Heart left ventricle (tissue), 16 donors: ENCODE measurements around the gene KRT8. TPM values are rescaled to one million over a fixed set of nuclear protein-coding genes. Genes with fewer than 3 reads are reported as not detected.
"Not testable (repeated sequence)": the region's sequence is repeated elsewhere in the genome, so short reads cannot be mapped to it uniquely, and the experiment has no call there.

Experiments used
- ATAC-seq, 4 donors: fragments of 200-7000 bp; cut with Tn5 transposase; one replicate each; pipeline ENCODE4 v1.9.1; 2020 to 2022; ENCODE audit warnings: moderate library complexity in 4 of 4, mild to moderate bottlenecking in 3 of 4, moderate number of reproducible peaks in 1 of 4
- DNase-seq, 5 donors: peaks; one replicate each; pipeline ENCODE4 v3.0.0-alpha.2; 2020
- H3K27ac ChIP-seq, 12 donors: fragments of 200-600 bp; sonication (generic) in 4 of 12; one replicate each; pipeline versions ENCODE4 v1.5.0 to v1.8.0; 2016 to 2022; ENCODE audit warnings: mild to moderate bottlenecking in 2 of 12
- H3K27me3 ChIP-seq, 9 donors: fragments of 200-600 bp; sonication (generic) in 2 of 9; one replicate each; pipeline versions ENCODE4 v1.5.1 to v1.8.0; 2016 to 2022; ENCODE audit warnings: mild to moderate bottlenecking in 3 of 9
- H3K36me3 ChIP-seq, 9 donors: fragments of 200-600 bp; sonication (generic) in 2 of 9; one replicate each; pipeline versions ENCODE4 v1.5.0 to v1.8.0; 2018 to 2022; ENCODE audit warnings: mild to moderate bottlenecking in 2 of 9
- H3K4me1 ChIP-seq, 12 donors: fragments of 200-600 bp; sonication (generic) in 4 of 12; one replicate each; pipeline versions ENCODE4 v1.5.0 to v1.8.0; 2016 to 2022; ENCODE audit warnings: mild to moderate bottlenecking in 3 of 12
- H3K4me3 ChIP-seq, 12 donors: fragments of 200-600 bp; sonication (generic) in 4 of 12; one replicate each; pipeline versions ENCODE4 v1.5.0 to v1.8.0; 2017 to 2022; ENCODE audit warnings: mild to moderate bottlenecking in 9 of 12, moderate library complexity in 4 of 12
- H3K9me3 ChIP-seq, 12 donors: fragments of 200-600 bp; sonication (generic) in 4 of 12; one replicate each; pipeline versions ENCODE4 v1.5.0 to v1.8.0; 2016 to 2022; ENCODE audit warnings: mild to moderate bottlenecking in 1 of 12
- POLR2A ChIP-seq, 2 donors: fragments of 450-650 bp; IDR thresholded peaks; one replicate each; pipeline ENCODE4 v1.6.1; 2017; ENCODE audit warnings: antibody characterized with exemption in 2 of 2, mild to moderate bottlenecking in 2 of 2, moderate library complexity in 2 of 2
- WGBS, 4 donors: extraction: QIAGEN DNeasy Blood & Tissue Kit in 2 of 4; methylation state at CpG; one replicate each; pipeline versions ENCODE4 v1.1.5 to v1.1.7; 2013 to 2018; 5-methylcytosine and 5-hydroxymethylcytosine counted together
- intact Hi-C, 10 donors: fragments of 100-400 bp; cut with DNase I; formaldehyde crosslinking; loops; one replicate each; pipeline versions ENCODE4 v1.11.1 to v1.14.2; 2022
- polyA plus RNA-seq, 2 donors: library from polyadenylated mRNA; stranded (reverse); fragments of 200-250 nt; gene quantifications; one replicate each; pipeline ENCODE4 v1.2.3, GENCODE V29; 2013
- total RNA-seq, 9 donors: library from RNA; depleted of rRNA in 2 of 9; stranded (reverse); fragments of >200 nt in 2 of 9; fragmentation: NEBNext Ultra II Directional in 3 of 9; extraction: Animal tissue kit (Norgen Biotek cat#: 25700) in 3 of 9; gene quantifications; one replicate each; pipeline versions ENCODE4 v1.1.0 to v1.2.4, GENCODE V29; 2016 to 2023
- TF ChIP-seq, protein P1 (sequence below), 12 donors: fragments of 200-600 bp; sonication (generic) in 4 of 12; IDR thresholded peaks; one replicate each; pipeline versions ENCODE4 v1.5.0 to v1.8.0; 2018 to 2022; ENCODE audit warnings: antibody characterized with exemption in 12 of 12, mild to moderate bottlenecking in 5 of 12
- donor health status: ischemic (EF 13 %, LVEDD 7.1; RV severe dilation, severe dysfunction).
- donor health status: healthy with polysubstance abuse.
- donor health status: DM: no; HTN: yes; CAD: no.
- donor health status: DM: no; HTN: no; CAD: no.
- donor health status: ischemic (EF 25% LVEDD 6.9; RV normal size, moderate dysfunction).
- donor health status: ischemic (EF 25% LVEDD 5.7; RV mildly dilated, moderate dysfunction).
- donor health status: healthy.
- donor health status: DM: yes; HTN: yes; CAD: no.
- donor health status: ischemic (EF 35%, LVEDD 5.7; RV mildly dilated, moderate dysfunction).
- donor health status: nonischemic (EF 11% LVEDD 7.7; RV severe dilation, severe dysfunction).
- donor health status: DM: yes; HTN: yes; CAD: no.
- donor health status: PGD.
- donor health status: ischemic (EF 29% LVEDD 5.4; RV normal size, mild dysfunction).
- donor health status: nonischemic (EF 23%, LVEDD 6.1; RV moderate dilation, normal function).

KRT8 gene
- total and polyA plus RNA-seq, 11 donors, result 79.9 to 227 (median 127) TPM

DNA sequence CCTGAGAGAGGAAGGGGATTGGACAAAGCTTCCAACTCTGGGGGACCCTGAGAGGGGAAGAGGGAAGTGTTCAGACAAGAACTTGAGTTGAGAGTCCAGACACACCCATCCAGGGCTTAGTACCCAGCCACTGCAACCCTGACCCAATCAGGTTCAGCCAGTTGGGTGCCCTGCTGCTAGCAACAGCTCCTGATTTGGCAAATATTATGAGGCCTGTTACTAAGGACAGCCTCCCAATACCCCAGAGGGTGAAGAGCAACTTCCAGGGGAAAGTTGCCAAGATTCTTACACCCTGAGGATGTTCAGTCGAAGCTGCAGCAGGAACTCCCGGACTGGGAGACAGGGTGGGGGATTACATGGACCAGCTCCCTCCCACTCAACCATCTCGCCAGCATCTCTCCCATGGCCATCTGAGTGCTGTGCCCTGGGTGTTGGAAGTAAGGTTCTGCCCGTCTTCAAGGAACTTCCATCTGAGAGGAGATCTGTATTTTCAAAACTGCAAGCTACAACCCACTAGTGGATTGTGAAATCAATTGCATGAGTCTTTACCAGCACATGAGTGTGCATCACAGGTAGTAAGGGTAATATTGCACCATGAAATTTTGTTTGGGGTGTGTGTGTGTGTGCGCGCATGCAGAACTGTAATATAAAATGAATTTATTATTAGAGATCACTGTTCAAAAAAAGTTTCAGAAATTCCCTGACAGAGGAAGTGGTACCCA is 44.6 kb downstream of the KRT8 start:
- no peak overlapping the region for H3K27ac ChIP-seq
- no peak for TF ChIP-seq POLR2A (IDR thresholded peaks at IDR 0.05)
- TF ChIP-seq, protein P1, sequence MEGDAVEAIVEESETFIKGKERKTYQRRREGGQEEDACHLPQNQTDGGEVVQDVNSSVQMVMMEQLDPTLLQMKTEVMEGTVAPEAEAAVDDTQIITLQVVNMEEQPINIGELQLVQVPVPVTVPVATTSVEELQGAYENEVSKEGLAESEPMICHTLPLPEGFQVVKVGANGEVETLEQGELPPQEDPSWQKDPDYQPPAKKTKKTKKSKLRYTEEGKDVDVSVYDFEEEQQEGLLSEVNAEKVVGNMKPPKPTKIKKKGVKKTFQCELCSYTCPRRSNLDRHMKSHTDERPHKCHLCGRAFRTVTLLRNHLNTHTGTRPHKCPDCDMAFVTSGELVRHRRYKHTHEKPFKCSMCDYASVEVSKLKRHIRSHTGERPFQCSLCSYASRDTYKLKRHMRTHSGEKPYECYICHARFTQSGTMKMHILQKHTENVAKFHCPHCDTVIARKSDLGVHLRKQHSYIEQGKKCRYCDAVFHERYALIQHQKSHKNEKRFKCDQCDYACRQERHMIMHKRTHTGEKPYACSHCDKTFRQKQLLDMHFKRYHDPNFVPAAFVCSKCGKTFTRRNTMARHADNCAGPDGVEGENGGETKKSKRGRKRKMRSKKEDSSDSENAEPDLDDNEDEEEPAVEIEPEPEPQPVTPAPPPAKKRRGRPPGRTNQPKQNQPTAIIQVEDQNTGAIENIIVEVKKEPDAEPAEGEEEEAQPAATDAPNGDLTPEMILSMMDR (IDR thresholded peaks at IDR 0.05), result no peak
- intact Hi-C loops, result loop anchor here in 2 of 10 donors (10.0 kb wide), 2 partner anchors 185 to 195 kb away; no protein-coding TSS in a partner anchor
- H3K9me3 ChIP-seq, result no peaks in the 10 kb centered on the region
- ATAC-seq, result peak; percentile 42 to 94 (median 72)
- peaks cover 0 to 5% (median 0%) of the 10 kb centered on the region in 9 donors for H3K27me3 ChIP-seq
- WGBS, 4 donors, result 58 to 67% (median 61%) methylated on average over 6 of the region's 6 CpGs
- no peaks in the 10 kb centered on the region for H3K36me3 ChIP-seq
- peak in 1 of 5 donors; percentile 50 for DNase-seq
- peaks cover 0 to 9% (median 0%) of the 10 kb centered on the region in 12 donors for H3K4me1 ChIP-seq
- H3K4me3 ChIP-seq, result no peak overlapping the region

DNA sequence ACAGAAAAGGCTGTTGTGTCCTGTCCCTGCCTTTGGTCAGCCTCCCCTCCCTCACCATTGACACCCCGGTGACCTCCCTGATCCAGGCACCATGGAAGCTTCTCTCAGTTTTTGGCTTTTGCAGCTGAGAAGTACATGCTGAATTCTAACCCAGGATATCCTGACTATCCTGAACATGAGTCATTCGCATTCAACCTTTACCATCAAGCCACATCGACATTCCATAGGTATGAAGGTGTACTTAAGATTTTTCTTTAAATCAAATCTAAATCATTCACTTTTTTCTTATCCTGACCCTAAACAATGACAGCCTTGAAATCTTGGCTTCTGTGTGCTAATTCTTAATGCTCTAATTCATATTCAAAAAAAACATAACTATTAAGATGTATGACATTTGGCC is 47.4 kb downstream of the KRT8 start:
- no peak for TF ChIP-seq POLR2A (IDR thresholded peaks at IDR 0.05)
- TF ChIP-seq, protein P1 (IDR thresholded peaks at IDR 0.05), result no peak
- intact Hi-C loops, result no loop called here
- H3K9me3 ChIP-seq, result no peaks in the 10 kb centered on the region
- H3K36me3 ChIP-seq, result no peaks in the 10 kb centered on the region
- H3K4me1 ChIP-seq, result peaks cover 0 to 9% (median 0%) of the 10 kb centered on the region in 12 donors
- WGBS, 4 donors, result 89 to 94% (median 92%) methylated on average over 3 of the region's 3 CpGs
- no peak overlapping the region for H3K27ac ChIP-seq
- ATAC-seq (no peak), DNase-seq (no peak)
- H3K27me3 ChIP-seq, result peaks cover 0 to 5% (median 0%) of the 10 kb centered on the region in 9 donors
- H3K4me3 ChIP-seq, result no peak overlapping the region

DNA sequence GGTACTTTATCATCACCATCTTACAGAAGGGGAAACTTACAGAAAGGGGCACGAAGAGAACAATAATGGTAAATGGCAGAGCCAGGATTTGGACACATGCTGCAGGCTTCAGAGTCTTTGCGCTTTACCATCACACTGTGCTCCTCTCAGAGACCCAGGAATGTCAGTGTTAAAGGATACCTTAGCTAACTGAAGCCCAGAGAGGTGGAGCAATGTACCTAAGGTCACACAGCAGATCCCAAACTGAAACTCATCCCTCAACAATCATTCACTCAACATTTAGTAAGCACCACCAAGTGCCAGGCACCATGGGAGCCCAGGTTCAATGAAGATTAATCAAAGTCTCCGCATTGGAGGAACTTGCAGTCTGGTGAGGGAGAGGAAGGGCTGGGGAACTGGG is 48.1 kb downstream of the KRT8 start:
- TF ChIP-seq POLR2A (IDR thresholded peaks at IDR 0.05), result no peak
- TF ChIP-seq, protein P1 (IDR thresholded peaks at IDR 0.05), result no peak
- ATAC-seq, result no peak

DNA sequence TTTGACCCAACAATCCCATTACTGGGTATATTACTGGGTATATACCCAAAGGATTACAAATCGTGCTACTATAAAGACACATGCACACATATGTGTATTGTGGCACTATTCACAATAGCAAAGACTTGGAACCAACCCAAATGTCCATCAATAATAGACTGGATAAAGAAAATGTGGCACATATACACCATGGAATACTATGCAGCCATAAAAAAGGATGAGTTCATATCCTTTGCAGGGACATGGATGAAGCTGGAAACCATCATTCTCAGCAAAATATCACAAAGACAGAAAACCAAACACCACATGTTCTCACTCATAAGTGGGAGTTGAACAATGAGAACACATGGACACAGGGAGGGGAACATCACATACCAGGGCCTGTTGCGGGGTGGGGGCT is 48.8 kb downstream of the KRT8 start:
- not testable (repeated sequence) for H3K9me3 ChIP-seq
- 77 to 97% (median 92%) methylated on average over 2 of the region's 2 CpGs for WGBS, 4 donors

More for the DNA sequence above, 48.1 kb downstream of the KRT8 start:
- H3K9me3 ChIP-seq, result no peaks in the 10 kb centered on the region
- peaks cover 0 to 9% (median 0%) of the 10 kb centered on the region in 12 donors for H3K4me1 ChIP-seq
- no peak for DNase-seq
- intact Hi-C loops, result no loop called here
- no peak overlapping the region for H3K27ac ChIP-seq
- no peaks in the 10 kb centered on the region for H3K36me3 ChIP-seq
- 85 to 94% (median 91%) methylated on average over 3 of the region's 3 CpGs for WGBS, 4 donors
- no peak overlapping the region for H3K4me3 ChIP-seq
- peaks cover 0 to 5% (median 0%) of the 10 kb centered on the region in 9 donors for H3K27me3 ChIP-seq

More for the DNA sequence above, 48.8 kb downstream of the KRT8 start:
- H3K27ac ChIP-seq, DNase-seq, H3K27me3 ChIP-seq, H3K36me3 ChIP-seq, ATAC-seq, intact Hi-C loops, H3K4me3 ChIP-seq, H3K4me1 ChIP-seq: not testable (repeated sequence)
